ENCODE results near the gene RGL1.
A peak's percentile ranks its signal among the peaks of the same experiment; 100 is the strongest.

DNA sequence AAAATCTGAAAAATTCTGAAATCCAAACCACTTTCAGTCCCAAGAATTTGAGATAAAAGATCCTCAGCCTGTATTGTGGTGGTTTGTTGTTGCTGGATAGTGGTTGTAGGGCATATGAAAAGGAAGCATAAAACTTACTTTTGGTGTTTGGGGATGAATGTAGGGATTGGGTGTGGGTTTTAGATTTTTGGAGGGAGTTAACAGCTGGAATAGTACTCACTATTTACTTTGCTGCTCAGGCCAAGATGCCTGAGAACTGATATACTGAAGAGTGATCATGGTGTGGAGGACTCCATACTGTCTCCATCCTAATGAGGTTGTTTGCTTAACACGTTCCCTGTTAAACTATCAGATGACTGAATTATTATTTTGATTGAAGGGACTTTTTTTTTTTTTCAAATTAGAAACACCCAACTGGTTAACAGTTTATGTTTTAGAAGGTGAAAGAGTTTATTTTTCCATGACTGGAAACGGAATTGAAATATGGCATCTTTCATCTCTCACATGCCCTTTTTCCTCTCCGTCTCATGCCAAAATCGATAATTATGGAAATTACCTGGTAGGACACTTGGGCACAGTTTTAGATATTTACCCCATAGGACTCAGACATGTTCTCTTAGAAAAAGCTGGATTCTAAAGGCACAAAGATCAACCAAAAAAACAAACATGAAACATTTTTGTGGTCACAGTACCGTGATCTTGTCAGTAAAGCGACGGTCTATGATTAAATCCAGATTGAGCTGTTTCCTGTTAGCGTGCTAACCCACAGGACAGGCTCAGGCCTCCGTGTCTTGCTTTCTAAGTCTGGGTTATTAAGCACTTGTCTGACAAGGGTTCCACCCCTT lies 37.3 kb downstream of the RGL1 start:
- TF ChIP-seq, protein P1, sequence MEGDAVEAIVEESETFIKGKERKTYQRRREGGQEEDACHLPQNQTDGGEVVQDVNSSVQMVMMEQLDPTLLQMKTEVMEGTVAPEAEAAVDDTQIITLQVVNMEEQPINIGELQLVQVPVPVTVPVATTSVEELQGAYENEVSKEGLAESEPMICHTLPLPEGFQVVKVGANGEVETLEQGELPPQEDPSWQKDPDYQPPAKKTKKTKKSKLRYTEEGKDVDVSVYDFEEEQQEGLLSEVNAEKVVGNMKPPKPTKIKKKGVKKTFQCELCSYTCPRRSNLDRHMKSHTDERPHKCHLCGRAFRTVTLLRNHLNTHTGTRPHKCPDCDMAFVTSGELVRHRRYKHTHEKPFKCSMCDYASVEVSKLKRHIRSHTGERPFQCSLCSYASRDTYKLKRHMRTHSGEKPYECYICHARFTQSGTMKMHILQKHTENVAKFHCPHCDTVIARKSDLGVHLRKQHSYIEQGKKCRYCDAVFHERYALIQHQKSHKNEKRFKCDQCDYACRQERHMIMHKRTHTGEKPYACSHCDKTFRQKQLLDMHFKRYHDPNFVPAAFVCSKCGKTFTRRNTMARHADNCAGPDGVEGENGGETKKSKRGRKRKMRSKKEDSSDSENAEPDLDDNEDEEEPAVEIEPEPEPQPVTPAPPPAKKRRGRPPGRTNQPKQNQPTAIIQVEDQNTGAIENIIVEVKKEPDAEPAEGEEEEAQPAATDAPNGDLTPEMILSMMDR (IDR thresholded peaks at IDR 0.05), result no peak
- TF ChIP-seq POLR2A (IDR thresholded peaks at IDR 0.05) (no peak), POLR2AphosphoS5 (IDR thresholded peaks at IDR 0.05) (peak in 2 of 3 donors; percentile 44 to 66)
